Activated CD4-positive, alpha-beta T cell treated with anti-CD3 and anti-CD28 coated beads, Interleukin-2, amount 10 ng/mL, durations not matched to agents 24 days and 14 days (primary cell): ENCODE measurements around the gene VPREB3. TPM values are rescaled to one million over a fixed set of nuclear protein-coding genes. Genes with fewer than 3 reads are reported as not detected.

Source experiments
- DNase-seq: peaks from one replicate; pipeline ENCODE4 v3.0.0; 2022
- H3K27ac Mint-ChIP-seq: one replicate; pipeline ENCODE4 v1.8.0; 2022; ENCODE audit warnings: mild to moderate bottlenecking, mixed read lengths
- H3K27me3 Mint-ChIP-seq: one replicate; pipeline ENCODE4 v1.8.0; 2022; ENCODE audit warnings: mixed read lengths
- H3K36me3 Mint-ChIP-seq: one replicate; pipeline ENCODE4 v1.8.0; 2022; ENCODE audit warnings: low read depth, mild to moderate bottlenecking, mixed read lengths
- H3K4me1 Mint-ChIP-seq: one replicate; pipeline ENCODE4 v1.8.0; 2021; ENCODE audit warnings: mixed read lengths
- H3K4me3 Mint-ChIP-seq: one replicate; pipeline ENCODE4 v1.8.0; 2022; ENCODE audit warnings: mild to moderate bottlenecking, moderate library complexity, mixed read lengths
- H3K9me3 Mint-ChIP-seq: one replicate; pipeline ENCODE4 v1.8.0; 2021; ENCODE audit warnings: mixed read lengths
- intact Hi-C: fragments of 100-400 bp; cut with micrococcal nuclease; formaldehyde crosslinking; loops from one replicate; pipeline ENCODE4 v1.15.1; 2023
- total RNA-seq: library from RNA; stranded (reverse); gene quantifications from 2 replicates; pipeline ENCODE4 v1.2.3, GENCODE V29; 2022

The VPREB3 gene
- total RNA-seq, 1 donor from 2014 or later: not detected

DNA sequence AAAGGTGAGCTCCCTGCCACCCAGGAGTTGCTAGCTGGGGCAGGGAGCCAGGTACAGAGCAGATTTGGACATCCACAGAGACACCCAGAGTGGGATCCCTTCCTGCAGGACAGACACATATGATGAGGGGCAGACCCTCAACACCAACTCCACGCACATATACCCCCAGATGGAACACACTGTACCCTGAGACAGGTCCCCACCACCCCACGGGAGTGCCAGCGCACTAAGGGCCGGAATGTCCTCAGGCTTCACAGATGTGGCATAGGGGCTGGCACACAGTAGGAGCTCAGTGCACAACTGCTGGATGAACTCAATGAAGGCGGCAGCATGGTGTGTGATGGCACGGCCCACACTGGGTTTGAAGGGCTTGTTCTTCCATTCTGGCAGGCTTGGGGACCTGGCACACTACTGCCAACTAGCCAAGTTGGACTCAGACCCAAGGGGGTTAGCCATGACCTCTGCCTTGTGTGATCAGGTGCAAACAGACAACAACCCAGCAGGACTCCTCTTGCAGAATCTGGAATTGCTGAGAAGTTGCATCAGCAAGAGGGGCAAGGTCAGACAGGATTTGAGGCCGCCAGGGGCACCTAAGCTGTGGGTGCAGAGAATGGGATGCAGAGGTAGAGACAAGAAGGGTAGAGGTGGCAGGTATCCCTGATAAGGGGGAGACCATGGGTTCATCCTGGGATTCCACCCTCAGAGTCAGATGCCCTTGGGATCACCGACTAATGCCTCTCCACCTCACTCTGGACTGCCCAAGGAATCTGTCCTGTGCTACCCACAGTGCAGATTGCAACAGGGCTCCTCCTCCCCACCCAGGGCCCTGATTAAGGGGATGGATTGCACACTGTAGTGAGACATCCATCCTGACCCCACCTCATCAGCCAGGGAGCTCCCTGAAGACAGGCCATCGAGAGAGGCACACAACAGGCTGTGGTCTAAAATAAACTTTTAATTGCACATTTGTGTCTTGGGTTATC, 11.0 kb upstream of the VPREB3 start:
- Mint-ChIP-seq H3K4me3 (peak overlapping the region; percentile 21), H3K27me3 (no peaks in the 10 kb centered on the region), H3K4me1 (peaks cover 36% of the 10 kb centered on the region), H3K36me3 (peaks cover 5% of the 10 kb centered on the region), H3K27ac (peak overlapping the region; percentile 40), H3K9me3 (no peaks in the 10 kb centered on the region)
- intact Hi-C loops: no loop called here
- no peak for DNase-seq

GRCh38 chr22:23763954-23764353, 9.7 kb upstream of the VPREB3 start:
- intact Hi-C loops: no loop called here
- peaks cover 5% of the 10 kb centered on the region for H3K36me3 Mint-ChIP-seq
- DNase-seq: no peak
- no peaks in the 10 kb centered on the region for H3K9me3 Mint-ChIP-seq
- peak overlapping the region; percentile 73 for H3K4me3 Mint-ChIP-seq
- no peak overlapping the region for H3K27ac Mint-ChIP-seq
- no peaks in the 10 kb centered on the region for H3K27me3 Mint-ChIP-seq
- peaks cover 36% of the 10 kb centered on the region for H3K4me1 Mint-ChIP-seq

DNA sequence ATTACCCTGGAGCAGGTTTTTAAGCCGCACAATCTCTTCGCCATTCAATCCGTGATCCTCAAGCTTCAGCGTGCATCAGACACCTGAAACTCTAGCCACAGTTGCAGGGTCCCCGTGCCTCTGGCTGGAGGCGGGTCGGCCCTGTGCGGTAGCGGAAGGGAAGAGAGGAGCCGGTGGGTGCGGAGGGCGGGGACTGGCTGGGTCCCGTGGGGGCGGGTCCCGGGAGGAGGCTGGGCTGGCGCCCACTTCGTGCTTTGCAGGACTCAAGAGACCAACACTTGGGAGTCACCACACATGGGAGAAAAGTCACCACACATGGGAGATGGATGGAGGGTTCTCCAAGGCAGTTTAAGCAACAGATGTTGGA, 9.3 kb upstream of the VPREB3 start:
- Mint-ChIP-seq H3K36me3 (peaks cover 5% of the 10 kb centered on the region), H3K27ac (peak overlapping the region; percentile 56), H3K9me3 (no peaks in the 10 kb centered on the region), H3K4me3 (peak overlapping the region; percentile 73), H3K4me1 (peaks cover 36% of the 10 kb centered on the region), H3K27me3 (no peaks in the 10 kb centered on the region)
- intact Hi-C loops: no loop called here
- DNase-seq: peak; percentile 85

DNA sequence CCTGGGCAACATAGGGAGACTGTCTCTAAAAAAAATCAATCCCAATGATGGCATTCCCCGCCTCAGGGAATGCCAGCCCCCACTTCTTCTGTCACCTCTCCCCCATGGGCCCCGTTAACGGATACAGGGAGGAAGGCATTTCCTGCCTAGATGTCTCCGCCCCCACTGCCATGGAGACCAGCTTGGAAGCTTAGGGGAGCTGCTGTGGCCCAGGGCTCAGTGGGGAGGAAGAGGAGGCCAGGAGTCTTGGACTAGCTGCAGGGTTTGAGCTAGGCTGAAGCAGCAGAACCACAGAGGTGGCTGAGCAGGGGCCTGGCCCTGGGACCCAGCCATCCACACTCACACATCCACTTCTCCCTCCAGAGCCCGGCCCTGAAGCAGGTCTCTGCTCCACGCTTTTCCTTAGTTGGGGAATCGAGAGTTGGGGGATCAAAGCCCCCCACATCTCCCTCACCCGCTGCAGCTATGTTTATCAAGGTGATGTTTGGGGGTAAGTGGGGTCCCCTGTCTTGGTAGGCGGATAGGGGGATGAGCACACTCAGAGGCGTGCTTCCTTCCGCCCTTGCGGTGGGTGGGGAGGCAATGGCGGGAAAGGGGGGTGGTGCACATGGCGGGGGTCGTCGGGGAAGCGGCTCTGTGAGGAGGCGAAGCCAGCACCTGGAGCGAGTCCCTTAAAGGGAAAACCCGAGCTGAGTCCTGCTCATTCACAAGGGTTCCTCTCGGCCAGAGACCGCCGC, 8.8 kb upstream of the VPREB3 start, which contains the start of gene C22orf15:
C22orf15 (plus strand) TSS at position 149 of the 737 bp plus-strand sequence; CDS start at position 466, 317 bp downstream.
- Mint-ChIP-seq H3K4me3 (peak within 1 kb of the TSS; percentile 73), H3K36me3 (peaks cover 5% of the 10 kb centered on the region), H3K4me1 (peaks cover 35% of the 10 kb centered on the region), H3K27ac (peak within 1 kb of the TSS; percentile 56), H3K27me3 (no peaks in the 10 kb centered on the region), H3K9me3 (no peaks in the 10 kb centered on the region)
- peak; percentile 73 for DNase-seq
- intact Hi-C loops: no loop called here

DNA sequence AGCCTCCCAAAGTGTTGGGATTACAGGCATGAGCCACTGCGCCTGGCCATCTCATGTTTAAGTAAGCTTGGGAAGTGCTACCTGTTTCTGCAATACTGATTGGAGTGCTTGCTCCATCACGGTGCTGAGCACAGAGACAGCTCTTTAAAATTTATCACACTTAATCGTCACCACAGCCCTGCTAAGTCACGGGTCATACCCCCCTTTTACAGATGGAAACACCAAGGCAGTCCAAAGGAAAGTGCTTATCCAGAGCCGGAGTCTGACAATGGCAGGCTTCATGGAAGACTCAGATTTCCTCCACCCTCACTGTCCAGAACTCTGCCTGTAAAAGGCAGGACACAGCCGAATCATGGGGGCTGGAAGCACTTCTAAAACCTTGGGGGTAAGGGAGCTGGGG, 5.8 kb upstream of the VPREB3 start:
- Mint-ChIP-seq H3K4me3 (no peak overlapping the region), H3K4me1 (peaks cover 22% of the 10 kb centered on the region), H3K27me3 (peaks cover 1% of the 10 kb centered on the region), H3K9me3 (no peaks in the 10 kb centered on the region), H3K27ac (no peak overlapping the region), H3K36me3 (peaks cover 2% of the 10 kb centered on the region)
- intact Hi-C loops: no loop called here
- DNase-seq: no peak

DNA sequence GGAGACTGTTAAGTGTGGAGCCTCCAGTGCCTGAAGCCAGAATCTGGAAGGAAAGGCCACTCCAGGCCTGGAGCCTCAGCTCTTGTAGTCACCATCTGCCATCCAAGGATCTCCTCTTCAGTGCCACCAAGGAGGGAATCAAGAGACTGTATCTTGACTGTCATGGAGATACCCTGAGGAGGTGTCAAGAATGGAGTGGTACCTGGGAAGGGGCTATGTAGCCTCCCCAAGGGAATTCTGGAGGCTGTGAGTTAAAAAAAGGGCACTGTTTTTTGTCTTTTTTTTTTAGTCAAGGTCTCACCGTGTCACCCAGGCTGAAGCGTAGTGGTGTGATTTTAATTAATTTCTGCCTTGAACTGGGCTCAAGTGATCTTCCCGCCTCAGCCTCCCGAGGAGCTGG, 5.3 kb upstream of the VPREB3 start:
- H3K4me3 Mint-ChIP-seq: no peak overlapping the region
- peaks cover 1% of the 10 kb centered on the region for H3K27me3 Mint-ChIP-seq
- H3K27ac Mint-ChIP-seq: no peak overlapping the region
- no peak for DNase-seq
- intact Hi-C loops: no loop called here
- H3K4me1 Mint-ChIP-seq: peaks cover 18% of the 10 kb centered on the region
- no peaks in the 10 kb centered on the region for H3K36me3 Mint-ChIP-seq
- no peaks in the 10 kb centered on the region for H3K9me3 Mint-ChIP-seq

- intact Hi-C loops: no loop called here
- no peaks in the 10 kb centered on the region for H3K36me3 Mint-ChIP-seq
- H3K27ac Mint-ChIP-seq: no peak overlapping the region
- peaks cover 1% of the 10 kb centered on the region for H3K27me3 Mint-ChIP-seq
- H3K4me3 Mint-ChIP-seq: no peak overlapping the region
- peaks cover 5% of the 10 kb centered on the region for H3K4me1 Mint-ChIP-seq
- no peaks in the 10 kb centered on the region for H3K9me3 Mint-ChIP-seq
- no peak for DNase-seq
Observed at GRCh38 chr22:23756891-23757290, 2.7 kb upstream of the VPREB3 start.

DNA sequence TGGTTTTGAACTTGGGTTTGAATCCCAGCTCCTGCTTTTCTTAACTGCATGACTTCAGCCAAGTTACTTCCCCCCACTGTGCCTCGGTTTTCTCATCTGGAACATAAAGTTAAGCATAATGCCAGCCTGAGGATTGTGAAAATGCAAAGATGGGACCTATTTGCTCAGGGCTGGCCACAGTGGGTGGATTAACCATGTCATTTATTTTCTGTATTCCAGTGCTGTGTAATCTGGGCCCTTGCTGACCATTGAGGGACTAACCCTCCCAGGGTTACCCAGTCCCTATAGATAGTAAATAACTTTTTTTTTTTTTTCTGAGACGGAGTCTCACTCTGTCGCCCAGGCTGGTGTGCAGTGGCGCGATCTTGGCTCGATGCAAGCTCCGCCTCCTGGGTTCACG, 1.5 kb upstream of the VPREB3 start:
- DNase-seq: no peak
- Mint-ChIP-seq H3K9me3 (no peaks in the 10 kb centered on the region), H3K4me3 (no peak overlapping the region), H3K27ac (no peak overlapping the region), H3K4me1 (peaks cover 4% of the 10 kb centered on the region), H3K27me3 (peaks cover 1% of the 10 kb centered on the region), H3K36me3 (no peaks in the 10 kb centered on the region)
- intact Hi-C loops: no loop called here

DNA sequence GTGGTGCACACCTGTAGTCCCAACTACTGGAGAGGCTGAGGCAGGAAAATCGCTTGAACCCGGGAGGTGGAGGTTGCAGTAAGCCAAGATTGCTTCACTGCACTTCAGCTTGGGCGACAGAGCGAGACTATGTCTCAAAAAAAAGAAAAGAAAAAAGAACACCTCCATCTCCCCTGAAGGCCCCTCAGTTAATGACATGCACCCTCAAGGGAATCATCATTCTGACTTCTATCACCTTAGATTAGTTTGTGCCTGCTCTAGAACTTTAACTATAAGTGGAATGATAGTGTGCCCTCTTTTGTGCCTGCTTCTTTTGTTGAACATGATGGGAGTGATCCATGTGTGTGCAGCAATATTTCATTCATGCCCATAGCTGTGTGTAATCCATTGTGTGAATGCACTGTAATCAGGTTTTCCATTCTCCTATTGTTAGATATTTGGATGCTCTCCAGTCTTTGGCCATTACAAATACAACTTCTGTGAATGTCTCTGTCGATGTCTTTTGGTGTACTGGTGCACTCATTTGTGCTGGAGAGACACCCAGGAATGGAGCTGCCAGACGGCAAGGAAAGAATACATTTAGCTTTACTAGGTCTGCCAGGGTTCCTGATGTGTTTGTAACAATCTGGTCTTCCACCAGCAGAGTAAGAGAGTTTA, 883 bp upstream of the VPREB3 start:
- Mint-ChIP-seq H3K27ac (no peak overlapping the region), H3K9me3 (no peaks in the 10 kb centered on the region), H3K4me3 (no peak overlapping the region), H3K36me3 (no peaks in the 10 kb centered on the region), H3K27me3 (peaks cover 3% of the 10 kb centered on the region), H3K4me1 (peaks cover 9% of the 10 kb centered on the region)
- intact Hi-C loops: loop anchor here (5.0 kb wide), 1 partner anchor 48 kb away; no protein-coding TSS in a partner anchor
- DNase-seq: no peak

DNA sequence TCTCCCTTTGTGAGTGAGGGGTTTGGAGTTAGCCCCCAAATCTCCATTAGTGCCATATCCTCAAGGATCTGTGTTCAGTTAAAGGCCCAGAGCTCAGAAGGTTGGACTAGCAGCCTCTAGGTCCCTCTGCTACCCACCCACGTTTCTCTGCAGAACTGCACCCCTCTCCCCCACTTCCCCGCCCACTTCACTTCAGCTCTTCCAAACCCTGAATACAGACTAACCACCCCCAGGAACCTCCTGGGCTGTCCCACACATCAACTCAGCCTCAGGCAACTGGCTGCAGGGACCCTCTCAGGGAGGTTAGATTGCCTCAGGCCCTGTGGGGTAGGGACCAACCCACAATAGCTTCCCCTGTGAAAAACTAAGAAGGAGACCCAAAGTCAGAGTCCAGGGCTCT, 840 bp downstream of the VPREB3 start:
- no peak overlapping the region for H3K27ac Mint-ChIP-seq
- no peaks in the 10 kb centered on the region for H3K36me3 Mint-ChIP-seq
- intact Hi-C loops: loop anchor here (5.0 kb wide), 1 partner anchor 46 kb away; no protein-coding TSS in a partner anchor
- DNase-seq: no peak
- H3K9me3 Mint-ChIP-seq: no peaks in the 10 kb centered on the region
- peaks cover 15% of the 10 kb centered on the region for H3K4me1 Mint-ChIP-seq
- H3K4me3 Mint-ChIP-seq: no peak overlapping the region
- peaks cover 6% of the 10 kb centered on the region for H3K27me3 Mint-ChIP-seq

DNA sequence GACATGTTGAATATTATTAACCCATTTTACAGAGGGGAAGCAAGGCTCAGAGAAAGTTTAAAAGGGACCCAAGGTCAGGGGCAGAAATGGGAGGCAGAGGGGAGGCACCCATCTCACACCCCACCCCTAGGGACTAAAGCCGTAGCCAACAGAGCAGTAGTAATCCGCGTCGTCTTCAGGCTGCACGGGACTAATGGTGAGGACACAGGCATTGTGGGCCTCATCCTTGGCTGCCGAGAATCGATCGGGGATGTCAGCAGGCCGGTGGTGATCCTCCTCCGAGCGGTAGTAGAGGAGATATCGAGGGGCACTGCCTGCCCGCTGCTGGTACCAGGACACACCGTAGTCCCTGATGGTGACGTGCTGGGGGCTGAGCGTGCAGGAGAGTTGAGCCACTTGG, 1.5 kb downstream of the VPREB3 start:
- intact Hi-C loops: loop anchor here (5.0 kb wide), 1 partner anchor 45 kb away; no protein-coding TSS in a partner anchor
- Mint-ChIP-seq H3K4me1 (peaks cover 15% of the 10 kb centered on the region), H3K27me3 (peaks cover 6% of the 10 kb centered on the region), H3K4me3 (peak overlapping the region; percentile 73), H3K36me3 (no peaks in the 10 kb centered on the region), H3K27ac (no peak overlapping the region), H3K9me3 (no peaks in the 10 kb centered on the region)
- DNase-seq: no peak

DNA sequence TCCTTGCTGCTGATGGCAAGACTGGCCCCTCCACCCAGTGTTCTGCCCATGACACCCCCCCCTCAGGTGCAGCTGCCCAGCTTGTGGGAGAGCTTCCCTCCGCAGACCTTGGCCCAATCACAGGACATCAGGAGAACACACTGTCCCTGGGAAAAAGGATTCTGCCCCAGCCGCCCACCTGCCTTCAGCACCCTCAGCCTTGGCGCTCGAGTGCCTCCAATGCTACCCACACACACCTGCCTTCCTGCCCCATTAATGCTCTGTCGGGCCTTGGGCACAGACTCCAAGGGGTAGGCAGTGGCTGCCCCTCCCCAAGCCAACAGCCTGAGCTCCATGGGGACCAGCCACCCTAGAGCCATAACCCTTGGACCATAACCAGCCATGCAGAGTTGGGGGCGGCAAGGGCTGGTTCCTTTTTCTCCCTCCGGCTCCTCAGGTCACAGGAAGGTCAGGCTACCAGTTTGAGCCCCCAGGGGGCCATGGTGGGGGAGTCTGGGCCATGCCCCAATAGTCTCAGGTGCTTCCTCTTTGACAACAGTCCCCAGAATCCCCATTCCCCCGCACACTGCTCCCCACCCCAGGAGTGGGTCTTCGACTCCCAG, 2.0 kb downstream of the VPREB3 start:
- Mint-ChIP-seq H3K4me3 (peak overlapping the region; percentile 73), H3K36me3 (no peaks in the 10 kb centered on the region), H3K4me1 (peaks cover 15% of the 10 kb centered on the region), H3K27ac (peak overlapping the region; percentile 10), H3K27me3 (peaks cover 5% of the 10 kb centered on the region), H3K9me3 (no peaks in the 10 kb centered on the region)
- intact Hi-C loops: loop anchor here (5.0 kb wide), 1 partner anchor 45 kb away; no protein-coding TSS in a partner anchor
- no peak for DNase-seq

GRCh38 chr22:23751441-23751996, 2.7 kb downstream of the VPREB3 start:
- H3K4me3 Mint-ChIP-seq: peak overlapping the region; percentile 79
- intact Hi-C loops: loop anchor here (5.0 kb wide), 1 partner anchor 44 kb away; no protein-coding TSS in a partner anchor
- no peaks in the 10 kb centered on the region for H3K36me3 Mint-ChIP-seq
- no peak for DNase-seq
- H3K27me3 Mint-ChIP-seq: peaks cover 5% of the 10 kb centered on the region
- peaks cover 15% of the 10 kb centered on the region for H3K4me1 Mint-ChIP-seq
- H3K27ac Mint-ChIP-seq: peak overlapping the region; percentile 37
- no peaks in the 10 kb centered on the region for H3K9me3 Mint-ChIP-seq
